ENCODE results near the gene ACP3.

Gene ACP3

GRCh38 chr3:132318451-132318850 is 1.2 kb downstream of the ACP3 start:
- DNase-seq, result peak in 3 of 4 experiments; percentile 8 to 31 (median 18)

- DNase-seq, result no peak
Observed at GRCh38 chr3:132321304-132321703, 4.1 kb downstream of the ACP3 start.

- DNase-seq, result no peak
Observed at GRCh38 chr3:132325103-132325606, 7.9 kb downstream of the ACP3 start.

GRCh38 chr3:132325634-132326033 is 8.4 kb downstream of the ACP3 start:
- DNase-seq, result peak in 2 of 4 experiments; percentile 13 to 32

- no peak for DNase-seq
Observed at GRCh38 chr3:132326251-132326650, 9.0 kb downstream of the ACP3 start.

- DNase-seq, result no peak
Observed at GRCh38 chr3:132332082-132332481, 14.9 kb downstream of the ACP3 start.

- DNase-seq, result no peak
Observed at GRCh38 chr3:132332508-132332907, 15.3 kb downstream of the ACP3 start.

- DNase-seq, result no peak
Observed at GRCh38 chr3:132341746-132342145, 24.5 kb downstream of the ACP3 start.

- DNase-seq, result no peak
Observed at GRCh38 chr3:132342183-132342582, 25.0 kb downstream of the ACP3 start.

GRCh38 chr3:132342610-132343009 is 25.4 kb downstream of the ACP3 start:
- DNase-seq, result peak in 2 of 4 experiments; percentile 27 to 55

- DNase-seq, result peak; percentile 72 to 87 (median 82)
Observed at GRCh38 chr3:132343018-132343612, 25.9 kb downstream of the ACP3 start.

- peak in 1 of 4 experiments; percentile 8 for DNase-seq
Observed at GRCh38 chr3:132344666-132345280, 27.6 kb downstream of the ACP3 start.

GRCh38 chr3:132346841-132347736 is 29.9 kb downstream of the ACP3 start:
- DNase-seq, result peak in 3 of 4 experiments; percentile 9 to 54 (median 49)

GRCh38 chr3:132347811-132348210 is 30.6 kb downstream of the ACP3 start:
- no peak for DNase-seq

GRCh38 chr3:132348531-132348930 is 31.3 kb downstream of the ACP3 start:
- DNase-seq, result no peak

- no peak for DNase-seq
Observed at GRCh38 chr3:132350814-132351213, 33.6 kb downstream of the ACP3 start.

- no peak for DNase-seq
Observed at GRCh38 chr3:132351222-132351806, 34.1 kb downstream of the ACP3 start.

- DNase-seq, result peak; percentile 79 to 84 (median 82)
Observed at GRCh38 chr3:132352556-132353143, 35.4 kb downstream of the ACP3 start.

GRCh38 chr3:132354916-132355702 is 37.9 kb downstream of the ACP3 start:
- no peak for DNase-seq

- DNase-seq, result no peak
Observed at GRCh38 chr3:132356568-132356967, 39.4 kb downstream of the ACP3 start.

- DNase-seq, result no peak
Observed at GRCh38 chr3:132360717-132361116, 43.5 kb downstream of the ACP3 start.

GRCh38 chr3:132362329-132362728 is 45.1 kb downstream of the ACP3 start:
- DNase-seq, result no peak
